ENCODE results near the gene MBP.

- no peak for TF ChIP-seq ZNF592 (IDR thresholded peaks at IDR 0.05)
- TF ChIP-seq CTCF (IDR thresholded peaks at IDR 0.05 in 2 of 3, conservative IDR thresholded peaks at IDR 0.05 in 1 of 3; ENCODE audit: control insufficient read depth in 2 of 3, extremely low read depth in 1 of 3, insufficient read depth in 1 of 3, low read depth in 3 of 3, low read length in 3 of 3): no peak
- TF ChIP-seq RELA (IDR thresholded peaks at IDR 0.05; ENCODE audit: borderline replicate concordance, partially characterized antibody): no peak
- no peak for TF ChIP-seq ATF2 (IDR thresholded peaks at IDR 0.05; ENCODE audit: low read length)
- no peak for TF ChIP-seq SMARCA5 (IDR thresholded peaks at IDR 0.05)
- no peak for TF ChIP-seq NFYB (IDR thresholded peaks at IDR 0.05; ENCODE audit: insufficient read depth, low read depth, low read length)
- no peak for TF ChIP-seq YY1 (IDR thresholded peaks at IDR 0.05; ENCODE audit: low read depth, low read length)
- TF ChIP-seq POLR2A (IDR thresholded peaks at IDR 0.05; ENCODE audit: low read depth, low read length): no peak
- no peak for TF ChIP-seq BCL11A (IDR thresholded peaks at IDR 0.05; ENCODE audit: low read depth, low read length)
Observed at GRCh38 chr18:76996429-76996828, 136.2 kb downstream of the MBP start.

Data from GM12878 (cell line).